HG02884 (cell line): ENCODE data around the gene HEATR3.

Experiments used
- ATAC-seq: cut with Tn5 transposase; IDR thresholded peaks from one replicate; pipeline ENCODE4 v1.9.1; 2021; ENCODE audit warnings: mild to moderate bottlenecking, moderate library complexity; ENCODE audit not compliant: unreplicated experiment

The HEATR3 gene

DNA sequence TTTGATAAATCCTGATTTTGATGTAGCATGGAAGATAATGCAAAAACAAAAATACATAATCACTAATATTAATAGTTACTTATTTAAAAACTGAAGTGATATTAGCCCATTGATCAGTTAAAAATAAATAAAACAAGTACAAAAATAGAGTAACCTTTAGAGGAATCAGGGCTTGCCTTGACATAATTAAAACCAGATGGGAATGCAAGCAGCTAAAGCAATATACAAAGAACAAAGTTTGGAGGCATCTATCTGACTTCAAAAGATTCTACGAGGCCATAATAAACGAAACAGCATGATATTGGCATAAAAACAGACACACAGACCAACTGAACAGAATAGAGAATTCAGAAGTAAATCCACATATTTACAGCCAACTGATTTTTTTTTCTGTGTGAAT is 15.0 kb upstream of the HEATR3 start:
- ATAC-seq = no peak

DNA sequence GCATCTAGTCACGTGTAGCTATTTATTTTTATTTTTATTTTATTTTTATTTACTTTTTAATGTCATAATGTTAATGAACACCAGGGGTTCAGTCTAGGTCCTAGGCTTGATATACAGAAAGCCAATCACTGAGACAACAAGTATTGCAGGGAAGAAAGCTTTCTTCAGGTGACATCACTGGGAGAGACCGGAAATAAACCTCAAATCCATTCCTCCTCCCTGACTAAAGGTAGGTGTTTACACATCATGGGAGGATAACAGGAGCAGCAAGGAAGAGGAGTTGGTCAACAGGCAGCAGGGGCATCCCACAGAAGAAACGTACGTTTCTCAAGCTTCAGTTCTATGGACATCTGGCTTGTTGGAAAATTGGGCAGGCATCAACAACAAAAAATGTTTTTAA is 9.5 kb upstream of the HEATR3 start:
- no peak for ATAC-seq

DNA sequence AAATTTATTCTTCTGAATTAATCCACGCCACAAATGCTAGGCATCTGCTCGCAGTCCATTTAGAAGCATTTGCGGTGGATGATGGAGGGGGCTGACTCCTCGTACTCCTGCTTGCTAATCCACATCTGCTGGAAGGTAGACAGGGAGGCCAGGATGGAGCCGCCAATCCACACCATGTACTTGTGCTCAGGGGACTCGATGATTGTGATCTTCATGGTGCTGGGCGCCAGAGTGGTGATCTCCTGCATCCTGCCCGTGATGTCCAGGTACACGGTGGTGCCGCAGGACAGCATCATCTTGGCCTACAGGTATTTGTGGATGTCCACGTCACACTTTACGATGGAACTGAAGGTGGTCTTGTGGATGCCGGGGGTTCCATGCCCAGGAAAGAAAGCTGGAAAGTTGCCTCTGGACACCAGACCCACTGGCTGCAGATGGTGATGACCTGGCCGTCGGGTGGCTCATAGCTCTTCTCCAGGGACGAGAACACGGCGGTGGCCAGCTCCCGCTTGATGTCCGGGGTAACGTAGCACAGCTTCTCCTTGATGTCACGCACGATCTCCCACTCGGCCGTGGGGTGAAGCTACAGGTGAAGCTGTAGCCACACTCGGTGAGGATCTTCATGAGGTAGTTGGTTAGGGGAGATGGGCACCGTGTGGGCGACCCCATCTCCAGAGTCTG is 7.5 kb upstream of the HEATR3 start:
- ATAC-seq = no peak

DNA sequence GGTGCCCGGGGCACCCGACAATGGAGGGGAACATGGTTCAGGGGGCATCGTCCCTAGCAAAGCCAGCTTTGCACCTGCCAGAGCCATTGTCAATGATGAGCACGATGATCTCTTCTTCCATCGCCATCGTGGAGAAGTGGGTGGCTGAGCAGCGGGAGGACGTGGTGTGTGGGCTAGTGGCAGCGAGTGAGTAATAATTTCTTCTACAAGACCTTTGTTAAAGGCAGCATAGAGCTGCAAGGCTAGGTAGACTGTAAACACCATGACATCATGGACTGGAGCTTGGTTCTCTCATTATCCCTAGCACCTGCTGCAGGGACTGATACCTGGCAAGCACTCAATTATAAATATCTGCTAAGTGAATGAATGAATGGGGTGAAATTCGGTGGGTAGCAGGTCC is 6.7 kb upstream of the HEATR3 start:
- ATAC-seq = no peak

DNA sequence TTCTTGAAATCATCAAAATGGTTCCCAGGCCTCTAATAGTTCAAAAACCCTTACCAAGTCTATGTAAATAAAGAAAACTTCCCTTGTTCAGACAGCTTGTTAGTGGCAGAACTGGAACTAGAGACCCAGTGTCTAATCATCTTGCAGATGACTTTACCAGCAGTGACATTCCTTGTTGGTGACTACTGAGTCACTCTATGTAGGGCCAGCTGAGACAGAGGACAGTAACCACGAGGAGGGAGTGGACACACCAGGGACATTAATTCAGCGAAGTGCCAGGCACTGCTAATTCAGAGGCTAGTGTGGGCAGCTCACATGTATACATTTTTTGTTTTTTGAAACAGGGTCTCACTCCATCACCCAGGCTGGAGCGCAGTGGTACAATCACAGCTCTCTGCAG is 6.1 kb upstream of the HEATR3 start:
- ATAC-seq = no peak

DNA sequence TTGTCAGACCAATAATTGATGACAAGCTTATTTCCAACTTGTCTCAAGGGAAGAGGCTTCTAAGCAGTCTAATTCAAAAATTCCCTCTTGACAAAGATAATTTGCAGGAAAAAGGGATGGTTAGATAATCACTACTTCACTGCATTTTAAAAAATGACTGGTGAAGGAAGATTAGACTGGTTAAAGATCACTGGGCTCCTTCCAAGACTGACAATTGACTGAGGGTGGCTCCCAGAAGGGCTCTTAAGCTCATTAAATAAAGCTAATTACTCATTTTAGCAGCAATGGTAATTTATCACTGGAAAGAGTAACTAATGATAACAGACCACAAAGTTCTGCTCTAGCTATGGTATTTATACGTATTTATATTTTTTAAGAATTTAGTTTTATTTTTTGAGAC is 4.4 kb upstream of the HEATR3 start:
- ATAC-seq = no peak

DNA sequence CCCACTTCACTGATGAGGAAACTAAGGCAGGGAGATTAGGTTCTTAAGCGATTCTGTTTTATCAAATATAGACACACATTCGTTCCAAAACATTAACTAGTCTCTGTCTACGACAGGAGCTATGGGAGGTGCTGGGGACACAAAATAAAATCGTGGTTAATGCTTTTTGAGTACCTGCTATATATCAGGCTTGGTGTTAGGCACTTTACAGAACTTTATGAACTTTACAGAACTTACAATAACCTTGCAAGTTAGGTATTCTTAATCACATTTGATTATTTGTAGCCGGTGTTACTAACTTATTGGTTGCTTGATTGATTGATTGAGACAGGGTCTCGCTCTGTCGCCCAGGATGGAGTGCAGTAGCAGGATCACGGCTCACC is 538 bp upstream of the HEATR3 start:
- no peak for ATAC-seq

DNA sequence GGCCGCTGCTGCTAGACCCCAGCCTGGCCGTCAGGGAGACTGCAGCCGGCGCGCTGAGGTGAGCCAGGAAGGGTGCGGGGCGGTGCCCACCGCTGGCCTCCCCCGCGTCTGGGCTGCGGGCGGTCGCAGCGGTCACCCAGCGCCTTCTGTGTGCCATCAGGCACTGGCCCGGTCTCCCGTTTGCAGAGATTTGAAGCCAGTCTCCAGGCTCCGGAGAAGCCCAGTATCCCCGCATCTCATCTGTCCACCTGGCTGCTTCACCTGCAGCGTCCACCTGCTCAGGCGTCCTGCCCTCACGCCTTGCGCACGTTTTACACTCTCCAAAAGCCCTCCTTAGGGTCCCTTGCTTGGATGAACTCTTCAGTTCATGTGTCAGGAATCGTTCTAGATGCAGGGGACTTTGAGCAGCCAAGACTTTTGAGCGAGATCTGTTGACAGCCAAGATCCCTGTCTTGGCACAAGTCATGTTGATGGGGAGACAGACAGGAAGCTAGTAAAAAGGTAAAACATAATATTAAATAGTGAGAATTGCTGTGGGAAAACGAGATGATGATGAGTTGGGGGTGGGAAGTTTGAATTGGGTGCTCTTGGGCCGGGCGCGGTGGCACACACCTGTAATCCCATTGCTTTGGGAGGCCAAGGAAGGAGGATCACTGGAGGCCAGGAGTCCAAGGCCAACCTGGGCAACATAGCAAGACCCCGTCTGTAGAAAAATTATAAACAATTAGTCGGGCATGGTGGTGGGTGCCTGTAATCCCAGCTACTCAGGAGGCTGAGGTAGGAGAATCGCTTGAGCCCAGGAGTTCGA is 916 bp downstream of the HEATR3 start:
- ATAC-seq = no peak

DNA sequence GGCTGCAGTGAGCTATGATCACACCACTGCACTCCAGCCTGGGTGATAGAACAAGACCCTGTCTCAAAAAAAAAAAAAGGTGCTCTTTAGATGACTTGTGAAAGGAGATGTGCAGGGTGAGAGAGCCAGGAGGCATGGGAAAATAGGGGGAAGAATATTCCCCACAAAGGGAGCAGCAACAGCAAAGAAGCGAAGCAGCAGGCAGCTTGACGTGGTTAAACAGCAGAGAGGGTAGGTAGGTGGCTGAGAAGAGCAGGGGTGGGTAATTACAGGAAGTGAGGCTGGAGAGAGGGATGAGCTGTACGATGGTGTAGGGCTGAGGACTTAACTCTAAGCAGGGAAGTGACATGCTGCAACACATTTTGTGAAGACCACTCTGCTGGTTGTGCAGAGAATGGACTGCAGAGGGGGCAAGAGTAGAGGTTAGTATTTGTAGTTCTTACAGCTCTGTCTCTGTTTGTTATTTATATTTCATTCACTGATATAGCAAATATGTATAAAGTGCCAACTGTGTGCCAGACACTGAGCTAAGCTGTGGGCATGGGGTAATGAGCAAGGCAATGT is 1.6 kb downstream of the HEATR3 start:
- no peak for ATAC-seq

DNA sequence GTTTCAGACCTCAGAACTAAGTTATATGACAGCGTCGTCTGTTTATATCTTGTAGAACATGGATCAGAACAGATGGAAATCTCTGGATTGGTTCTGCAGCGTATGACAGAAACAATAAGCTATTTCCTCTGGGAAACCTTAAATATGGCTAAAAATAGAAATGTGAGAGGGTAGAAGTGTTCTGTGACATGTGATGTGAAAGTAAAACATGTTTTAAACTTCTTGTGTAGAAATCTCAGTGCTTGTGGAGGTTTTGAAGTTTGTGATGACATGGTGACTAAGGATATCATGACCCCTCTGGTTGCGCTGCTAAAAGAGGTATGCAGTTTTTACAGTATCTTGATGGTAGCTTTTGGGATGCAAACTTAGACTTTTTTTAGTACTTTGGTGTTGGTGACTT is 2.8 kb downstream of the HEATR3 start:
- ATAC-seq = no peak

DNA sequence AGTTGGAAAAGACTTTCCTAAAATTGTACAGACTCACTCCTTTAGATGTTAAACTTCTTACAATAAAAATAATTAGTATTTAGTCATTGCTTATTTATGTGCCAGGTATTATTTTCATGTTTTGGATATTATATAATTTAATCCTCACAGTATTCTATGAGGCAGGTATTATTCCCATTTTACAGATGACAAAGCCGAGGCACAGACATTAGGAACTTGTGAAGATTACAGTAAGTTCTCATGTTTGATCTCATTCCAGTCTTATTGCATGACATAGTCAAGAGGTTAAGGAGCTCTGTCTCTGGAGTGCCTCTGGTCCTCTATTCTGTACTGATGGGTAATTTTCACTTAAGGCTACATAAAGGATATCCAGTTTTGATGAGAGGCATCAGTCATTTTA is 3.3 kb downstream of the HEATR3 start:
- ATAC-seq = no peak

DNA sequence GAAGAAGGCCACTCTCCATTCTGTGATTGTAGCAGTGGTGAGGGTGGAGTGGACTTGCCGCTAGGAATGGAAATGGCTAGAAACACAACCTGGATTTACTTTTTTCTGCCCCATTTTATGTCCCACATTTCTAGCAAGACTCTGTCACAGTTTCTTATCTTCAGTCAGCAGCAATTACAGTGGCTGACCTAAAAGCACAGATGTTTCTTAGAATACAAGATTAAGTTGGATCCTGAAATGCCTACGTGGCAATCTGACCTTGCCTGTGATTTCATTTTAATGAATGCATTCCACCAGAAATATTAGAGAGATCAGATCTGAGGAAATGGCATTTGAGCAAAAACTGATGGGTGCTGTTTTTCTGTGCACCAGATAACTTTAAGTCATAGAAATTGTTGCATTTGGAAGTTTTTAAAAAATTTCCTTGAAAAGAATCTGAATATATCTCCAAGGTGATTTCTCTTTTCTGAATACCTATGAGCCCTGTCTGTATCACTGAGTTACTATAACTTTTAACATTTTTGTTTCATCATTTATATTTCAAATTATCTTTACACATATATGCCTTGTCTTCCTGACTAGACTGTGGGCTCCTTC is 5.4 kb downstream of the HEATR3 start:
- ATAC-seq = no peak

DNA sequence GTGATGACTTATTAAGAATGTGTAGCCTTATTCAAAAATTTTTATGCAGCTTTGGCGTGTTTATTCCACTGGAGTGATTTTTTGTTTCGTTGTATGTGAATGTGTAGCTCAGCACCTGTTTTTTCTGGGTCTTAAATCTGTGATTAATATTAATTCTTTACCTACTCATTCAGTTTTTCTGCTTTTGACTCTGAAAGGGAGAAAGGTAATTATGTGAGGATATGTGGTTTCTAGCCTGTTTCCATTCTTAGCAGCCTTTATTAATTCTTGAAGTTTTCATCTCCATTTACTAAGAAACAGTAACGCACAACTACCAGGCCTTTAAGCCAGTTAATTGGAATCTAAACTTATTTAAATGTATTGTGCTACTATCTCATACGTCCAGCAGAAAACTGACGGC is 7.0 kb downstream of the HEATR3 start:
- no peak for ATAC-seq

DNA sequence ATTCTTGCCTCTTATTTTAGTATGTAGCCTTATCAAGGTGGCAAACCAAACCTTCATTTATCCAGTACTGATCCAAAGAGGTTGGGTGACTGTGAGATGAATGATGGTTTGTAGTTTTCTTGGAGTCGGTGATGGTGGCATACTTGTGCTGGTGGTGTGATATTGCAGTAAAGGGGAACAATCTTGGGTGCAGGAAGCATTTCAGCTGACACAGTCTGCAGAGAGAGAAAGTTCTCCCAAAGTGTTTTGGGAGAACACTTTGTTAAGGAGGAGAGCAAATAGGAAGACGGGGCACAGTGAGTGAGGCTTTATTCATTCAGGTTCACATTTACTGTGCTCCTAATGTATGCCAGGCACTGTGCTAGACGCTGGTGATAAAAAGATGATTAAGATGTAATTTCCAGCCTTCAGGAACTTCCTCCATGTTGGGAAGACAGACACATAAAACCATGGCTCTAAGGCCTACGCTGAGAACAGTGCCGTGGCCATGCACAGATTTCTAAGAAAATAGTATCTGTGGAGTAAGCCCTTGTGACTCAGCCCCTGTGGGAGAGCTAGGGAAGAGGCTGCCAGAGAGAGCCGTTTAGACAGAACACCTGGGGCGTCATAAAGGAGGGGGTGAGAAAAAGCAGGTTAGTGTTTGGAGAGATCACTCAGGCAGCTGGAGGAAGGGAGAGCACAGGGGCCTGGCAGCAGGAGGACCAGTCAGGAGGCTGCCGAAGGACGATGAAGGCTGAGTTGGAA is 13.8 kb downstream of the HEATR3 start:
- no peak for ATAC-seq

DNA sequence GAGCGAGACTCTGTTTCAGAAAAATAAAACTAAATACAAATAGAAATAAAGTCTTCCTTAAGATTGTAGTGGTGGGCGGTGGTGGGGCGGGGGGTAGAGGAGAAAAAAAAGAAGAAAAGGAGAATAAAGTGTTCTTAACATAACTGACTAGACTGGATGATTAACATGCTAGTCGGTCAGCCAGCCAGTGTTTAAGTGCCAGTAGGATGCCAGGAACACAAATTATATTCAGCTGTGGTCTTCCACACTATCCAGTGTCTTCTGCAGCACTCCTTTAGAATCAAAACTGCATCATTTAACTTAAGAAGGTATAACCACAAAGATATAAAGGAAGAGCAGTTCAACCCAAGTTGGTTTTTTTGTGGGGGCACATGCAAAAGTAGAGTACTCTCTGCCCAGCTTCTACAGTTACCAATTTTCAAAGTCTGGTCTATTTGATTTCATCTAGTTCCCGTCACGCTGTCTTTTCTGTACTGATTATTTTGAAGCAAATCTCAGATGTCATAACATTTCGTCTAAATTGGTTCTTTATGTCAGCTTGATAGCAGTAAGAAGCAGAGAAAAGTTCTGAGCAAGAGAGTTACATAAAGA is 15.8 kb downstream of the HEATR3 start:
- ATAC-seq = no peak

DNA sequence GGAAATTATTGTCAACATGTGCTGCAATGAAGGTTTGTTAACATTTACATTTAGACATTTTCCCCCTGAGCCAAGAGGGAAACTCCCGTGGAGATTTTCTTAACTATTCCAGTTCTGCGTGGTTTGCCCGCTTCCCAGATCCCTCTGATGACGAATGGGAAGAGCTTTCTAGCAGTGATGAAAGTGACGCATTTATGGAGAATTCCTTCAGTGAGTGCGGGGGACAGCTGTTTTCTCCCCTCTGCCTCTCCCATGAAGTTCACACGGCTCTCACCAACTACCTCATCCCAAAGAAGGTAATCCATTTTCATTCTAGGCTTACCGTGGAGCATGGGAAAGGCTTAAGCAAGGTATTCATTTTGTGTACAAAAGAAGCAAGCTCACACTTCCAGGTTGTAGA is 18.2 kb downstream of the HEATR3 start:
- no peak for ATAC-seq

DNA sequence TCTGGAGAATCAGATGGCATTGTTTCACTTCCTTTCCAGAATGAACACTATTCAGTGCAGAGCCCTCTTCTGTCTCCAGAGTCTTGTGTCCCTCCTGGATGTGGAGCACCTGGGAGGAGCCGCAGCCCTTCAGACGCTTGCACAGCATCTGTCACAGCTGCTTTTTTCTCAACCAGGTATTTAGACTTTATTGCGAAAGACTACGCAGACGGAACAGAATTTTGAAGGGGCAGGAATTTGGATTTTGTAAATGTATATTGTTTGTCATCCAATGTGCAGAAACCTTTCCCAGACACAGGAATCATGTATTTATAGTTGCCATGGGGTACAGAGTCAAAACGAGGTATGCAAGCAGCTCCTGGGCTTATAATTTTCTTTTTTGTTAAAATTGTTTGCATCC is 20.4 kb downstream of the HEATR3 start:
- ATAC-seq = no peak

DNA sequence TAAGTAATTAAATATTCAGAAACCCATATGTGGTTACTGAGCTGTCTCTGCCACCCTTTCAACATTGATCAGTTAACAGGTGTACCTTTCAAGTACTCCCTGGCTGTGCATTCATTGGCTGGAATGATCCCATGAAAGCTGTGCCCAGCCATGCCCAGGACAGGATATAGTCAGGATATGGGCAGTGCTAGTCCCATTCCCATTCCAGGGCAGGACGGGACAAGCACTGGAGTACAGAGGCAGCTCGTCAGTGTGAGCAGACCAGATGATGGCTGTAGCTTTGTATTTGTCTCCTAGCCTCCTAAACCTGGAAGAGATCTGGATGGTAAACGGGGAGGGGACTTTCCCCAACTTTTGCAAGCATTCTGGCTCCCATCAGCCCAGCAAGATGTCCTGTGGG is 22.5 kb downstream of the HEATR3 start:
- no peak for ATAC-seq

DNA sequence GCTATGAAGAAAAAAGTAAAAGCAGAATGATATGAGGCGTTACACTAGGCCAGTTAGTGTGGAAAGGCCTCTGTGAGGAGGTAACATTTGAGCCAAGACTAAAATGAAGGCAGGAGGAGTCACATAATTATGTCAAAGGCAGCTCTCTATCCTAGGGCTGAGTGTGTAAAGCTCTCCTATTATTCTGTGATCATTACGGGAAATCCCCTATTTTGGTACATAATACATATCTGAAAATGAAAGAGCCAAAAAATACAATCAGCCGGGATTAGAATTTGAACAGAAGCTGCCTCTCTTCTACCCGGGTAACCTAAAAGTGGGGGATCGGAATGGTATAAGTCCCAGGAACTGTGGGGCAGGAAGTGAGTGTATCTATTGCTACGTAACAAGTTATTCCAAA is 27.1 kb downstream of the HEATR3 start:
- no peak for ATAC-seq

DNA sequence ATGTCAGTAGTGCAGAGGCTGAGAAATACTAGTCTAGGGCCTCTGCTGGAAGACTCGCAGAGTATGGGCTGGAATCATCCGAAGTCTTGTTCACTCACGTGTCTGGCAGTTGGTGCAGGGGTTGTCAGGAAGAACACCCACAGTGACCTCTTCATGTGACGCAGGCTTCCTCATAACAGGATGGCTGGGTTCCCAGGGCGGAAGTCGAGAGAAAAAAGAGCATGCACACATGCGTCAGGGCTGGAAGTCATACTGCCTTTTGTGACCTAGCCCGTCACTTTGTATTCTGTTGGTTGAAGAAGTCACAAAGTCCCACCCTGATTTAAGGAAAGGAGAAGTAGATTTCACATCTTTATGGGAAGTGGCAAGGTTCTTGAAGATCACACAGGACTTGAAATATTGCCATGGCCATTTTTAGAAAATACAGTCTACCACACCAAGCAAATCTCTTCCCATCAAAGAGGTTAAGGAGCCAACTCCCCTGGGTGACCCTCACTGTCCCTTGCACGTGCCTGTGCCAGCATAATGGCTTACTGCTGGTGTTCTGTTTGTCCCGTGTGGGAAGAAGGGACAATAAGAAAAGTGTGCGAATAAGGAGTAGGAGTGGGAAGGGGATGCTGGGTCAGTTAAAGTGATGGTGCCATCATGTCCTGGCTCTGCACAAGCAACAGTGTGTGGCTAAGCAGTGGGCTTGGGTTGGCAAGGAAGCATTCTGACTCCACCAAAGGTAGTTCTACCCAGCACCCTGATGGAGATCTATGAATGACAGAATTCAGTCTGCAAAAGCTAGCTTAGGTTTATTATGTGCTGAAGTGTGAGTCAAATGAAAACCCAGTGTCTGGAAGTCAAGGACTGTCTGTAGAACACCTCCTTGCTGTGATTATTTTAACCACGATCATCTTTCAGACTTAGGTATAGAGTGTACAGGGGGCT is 28.1 kb downstream of the HEATR3 start:
- ATAC-seq = no peak
